HepG2 (cell line): Measurements from ENCODE around the gene PRSS8. TPM values are rescaled to one million over a fixed set of nuclear protein-coding genes. Genes with fewer than 3 reads are reported as not detected.
A peak's percentile ranks its signal among the peaks of the same experiment; 100 is the strongest.

Source experiments
- CBFB ChIP-seq: sonication (generic); formaldehyde crosslinking; IDR thresholded peaks from 2 replicates; pipeline ENCODE4 v1.4.0; 2020; ENCODE audit warnings: missing genetic modification reagents
- GATAD2A ChIP-seq: IDR thresholded peaks from 2 replicates; pipeline ENCODE4 v1.6.1; 2016
- MEIS1 ChIP-seq: sonication (generic); formaldehyde crosslinking; IDR thresholded peaks from 2 replicates; pipeline ENCODE4 v1.9.0; 2021; ENCODE audit warnings: mild to moderate bottlenecking, missing genetic modification reagents, moderate library complexity, borderline replicate concordance
- MLLT10 ChIP-seq: sonication (generic); formaldehyde crosslinking; IDR thresholded peaks from 2 replicates; pipeline ENCODE4 v1.4.0; 2020; ENCODE audit warnings: missing genetic modification reagents
- NONO ChIP-seq, 2 experiments: fragments of 450-650 bp in 1 of 2; sonication (generic) in 1 of 2; formaldehyde crosslinking in 1 of 2; IDR thresholded peaks in 1 of 2; conservative IDR thresholded peaks in 1 of 2; 2 replicates each; pipeline versions ENCODE4 v1.6.1 to v1.8.0; 2017 to 2022; ENCODE audit warnings: mild to moderate bottlenecking in 1 of 2, missing genetic modification reagents in 1 of 2, moderate library complexity in 1 of 2
- NR2F2 ChIP-seq: IDR thresholded peaks from 2 replicates; pipeline ENCODE4 v1.6.1; 2012; ENCODE audit warnings: low read depth, inconsistent platforms, borderline replicate concordance
- PCBP2 ChIP-seq: fragments of 200-400 bp; formaldehyde crosslinking; optimal IDR thresholded peaks from 2 replicates; pipeline ENCODE3; 2018; ENCODE audit warnings: low read length, low read depth; ENCODE audit not compliant: poor library complexity, severe bottlenecking
- PRPF4 ChIP-seq: fragments of 200-400 bp; formaldehyde crosslinking; IDR thresholded peaks from 2 replicates; pipeline ENCODE4 v1.6.1; 2016; ENCODE audit warnings: low read length, low read depth; ENCODE audit not compliant: poor library complexity, severe bottlenecking
- RARG ChIP-seq: sonication (generic); formaldehyde crosslinking; IDR thresholded peaks from 2 replicates; pipeline ENCODE4 v1.4.0; 2020; ENCODE audit warnings: low read depth, mild to moderate bottlenecking, missing genetic modification reagents
- TEAD2 ChIP-seq: sonication (generic); formaldehyde crosslinking; IDR thresholded peaks from 2 replicates; pipeline ENCODE4 v1.9.0; 2021; ENCODE audit warnings: missing genetic modification reagents
- ZNF12 ChIP-seq: sonication (generic); formaldehyde crosslinking; IDR thresholded peaks from 2 replicates; pipeline ENCODE4 v1.5.0; 2020; ENCODE audit warnings: missing genetic modification reagents
- ZNF160 ChIP-seq: sonication (generic); formaldehyde crosslinking; IDR thresholded peaks from 2 replicates; pipeline ENCODE4 v1.8.0; 2022; ENCODE audit warnings: mild to moderate bottlenecking, inconsistent platforms, missing genetic modification reagents
- ZNF496 ChIP-seq: sonication (generic); formaldehyde crosslinking; IDR thresholded peaks from 2 replicates; pipeline ENCODE4 v1.8.1; 2023; ENCODE audit warnings: mild to moderate bottlenecking, moderate library complexity, missing genetic modification reagents; ENCODE audit not compliant: insufficient replicate concordance
- ZNF737 ChIP-seq: sonication (generic); formaldehyde crosslinking; IDR thresholded peaks from 2 replicates; pipeline ENCODE4 v1.5.0; 2020; ENCODE audit warnings: missing genetic modification reagents, mild to moderate bottlenecking, borderline replicate concordance
- ZSCAN22 ChIP-seq: sonication (generic); formaldehyde crosslinking; IDR thresholded peaks from 2 replicates; pipeline ENCODE4 v1.4.0; 2020; ENCODE audit warnings: mild to moderate bottlenecking, missing genetic modification reagents
- ZSCAN29 ChIP-seq: sonication (generic); formaldehyde crosslinking; conservative IDR thresholded peaks from 2 replicates; pipeline ENCODE4 v1.4.0; 2020; ENCODE audit warnings: mild to moderate bottlenecking, missing genetic modification reagents
- polyA plus RNA-seq, 8 experiments: library from polyadenylated mRNA; depleted of rRNA in 3 of 8; stranded (reverse) in 7 of 8; unstranded in 1 of 8; fragments of >200 nt; fragmentation: Illumina TruSeq in 4 of 8; extraction: Trizol in 4 of 8; gene quantifications; 2 replicates each; pipeline versions ENCODE4 v1.2.1 to v1.2.3, GENCODE V29; 2011 to 2016; ENCODE audit warnings: low read depth in 4 of 8, missing spikeins in 1 of 8, mixed read lengths in 1 of 8; ENCODE audit not compliant: insufficient read depth in 1 of 8
- total RNA-seq, 5 experiments: library from RNA; depleted of rRNA; stranded (reverse); fragments of >200 nt; fragmentation: Illumina TruSeq; extraction: Trizol; gene quantifications; 2 replicates each; pipeline ENCODE4 v1.2.3, GENCODE V29; 2016; ENCODE audit warnings: low read depth in 1 of 5
- TF ChIP-seq, protein P1 (sequence below): sonication (generic); formaldehyde crosslinking; IDR thresholded peaks from 2 replicates; pipeline ENCODE4 v1.8.1; 2023; ENCODE audit warnings: mild to moderate bottlenecking, inconsistent platforms, moderate library complexity, missing genetic modification reagents, borderline replicate concordance
- TF ChIP-seq, protein P2 (sequence below): sonication (generic); formaldehyde crosslinking; IDR thresholded peaks from 2 replicates; pipeline ENCODE4 v1.4.0; 2020; ENCODE audit warnings: missing genetic modification reagents, borderline replicate concordance
- TF ChIP-seq, protein P3 (sequence below): sonication (generic); formaldehyde crosslinking; IDR thresholded peaks from 2 replicates; pipeline ENCODE4 v1.5.0; 2020; ENCODE audit warnings: missing genetic modification reagents
- TF ChIP-seq, protein P4 (sequence below): IDR thresholded peaks from 2 replicates; pipeline ENCODE4 v1.6.1; 2016; ENCODE audit warnings: low read depth, control low read depth
- TF ChIP-seq, protein P5 (sequence below): sonication (generic); formaldehyde crosslinking; IDR thresholded peaks from 2 replicates; pipeline ENCODE4 v1.5.0; 2020; ENCODE audit warnings: mild to moderate bottlenecking, missing genetic modification reagents, moderate library complexity

Gene PRSS8
- total and polyA plus RNA-seq, 2 of the 13 experiments (the other 11 are each of a cell fraction or from before 2014, with no cell fraction given), result 2.6 to 7.2 TPM

DNA sequence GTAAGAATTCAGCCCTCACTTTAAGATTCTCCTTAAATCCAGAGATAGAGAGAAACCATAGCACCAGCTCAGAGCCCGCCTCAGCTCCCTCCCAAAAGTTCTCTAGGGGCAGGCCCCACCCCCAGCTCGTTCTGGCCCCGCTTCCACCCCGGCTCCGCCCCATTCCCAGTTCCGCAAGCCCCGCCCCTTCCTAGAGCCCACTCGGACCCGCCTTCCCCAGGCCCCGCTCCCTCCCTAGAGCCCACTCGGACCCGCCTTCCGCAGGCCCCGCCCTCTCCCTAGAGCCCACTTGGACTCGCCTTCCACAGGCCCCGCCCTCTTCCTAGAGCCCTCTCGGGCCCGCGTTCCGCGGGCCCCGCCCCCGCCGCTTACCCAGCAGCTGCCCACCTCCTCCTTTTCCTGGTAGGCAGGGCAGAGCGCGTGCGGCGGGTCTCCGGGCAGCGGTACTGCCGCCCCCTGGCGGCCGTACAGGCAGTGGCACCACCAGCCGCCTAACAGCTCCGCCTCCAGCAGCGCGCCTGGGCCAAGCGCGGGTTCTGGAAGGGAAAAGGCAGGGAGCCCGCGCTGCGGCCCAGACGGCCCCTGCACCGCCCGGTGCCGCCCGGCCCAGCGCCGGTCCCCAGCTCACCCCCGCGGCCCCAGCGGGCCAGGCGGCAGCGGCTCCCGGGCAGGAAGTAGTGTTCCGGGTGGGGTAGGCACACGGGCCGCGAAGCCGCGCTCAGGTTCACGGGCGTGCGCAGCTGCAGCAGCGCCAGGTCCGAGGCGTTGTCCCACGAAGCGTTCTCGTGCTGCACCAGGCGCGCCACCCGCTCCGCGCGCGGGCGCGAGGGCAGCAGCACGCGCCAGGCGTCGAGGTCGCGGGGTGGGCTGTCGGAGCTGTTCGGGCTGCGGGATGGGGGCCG, 6.8 kb upstream of the PRSS8 start (continued):
- TF ChIP-seq, protein P1, sequence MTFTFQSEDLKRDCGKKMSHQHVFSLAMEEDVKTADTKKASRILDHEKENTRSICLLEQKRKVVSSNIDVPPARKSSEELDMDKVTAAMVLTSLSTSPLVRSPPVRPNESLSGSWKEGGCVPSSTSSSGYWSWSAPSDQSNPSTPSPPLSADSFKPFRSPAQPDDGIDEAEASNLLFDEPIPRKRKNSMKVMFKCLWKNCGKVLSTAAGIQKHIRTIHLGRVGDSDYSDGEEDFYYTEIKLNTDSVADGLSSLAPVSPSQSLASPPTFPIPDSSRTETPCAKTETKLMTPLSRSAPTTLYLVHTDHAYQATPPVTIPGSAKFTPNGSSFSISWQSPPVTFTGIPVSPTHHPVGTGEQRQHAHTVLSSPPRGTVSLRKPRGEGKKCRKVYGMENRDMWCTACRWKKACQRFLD (CRISPR knock-in tag), result no peak
- TF ChIP-seq ZNF160, result no peak
- peak; percentile 80 for TF ChIP-seq CBFB (CRISPR knock-in tag)
- TF ChIP-seq ZSCAN22 (CRISPR knock-in tag), result no peak
- TF ChIP-seq MEIS1, result no peak
- 0 out of 2 replicates have a peak, but pooled peaks have one; percentile 46 for TF ChIP-seq ZNF12 (CRISPR knock-in tag)
- TF ChIP-seq NONO (IDR thresholded peaks at IDR 0.05), result no peak
- TF ChIP-seq NONO (CRISPR knock-in tag; conservative IDR thresholded peaks at IDR 0.05), result peak; percentile 88
- no peak for TF ChIP-seq RARG (CRISPR knock-in tag)
- TF ChIP-seq ZNF737, result no peak
- no peak for TF ChIP-seq MLLT10 (CRISPR knock-in tag)
- TF ChIP-seq, protein P2, sequence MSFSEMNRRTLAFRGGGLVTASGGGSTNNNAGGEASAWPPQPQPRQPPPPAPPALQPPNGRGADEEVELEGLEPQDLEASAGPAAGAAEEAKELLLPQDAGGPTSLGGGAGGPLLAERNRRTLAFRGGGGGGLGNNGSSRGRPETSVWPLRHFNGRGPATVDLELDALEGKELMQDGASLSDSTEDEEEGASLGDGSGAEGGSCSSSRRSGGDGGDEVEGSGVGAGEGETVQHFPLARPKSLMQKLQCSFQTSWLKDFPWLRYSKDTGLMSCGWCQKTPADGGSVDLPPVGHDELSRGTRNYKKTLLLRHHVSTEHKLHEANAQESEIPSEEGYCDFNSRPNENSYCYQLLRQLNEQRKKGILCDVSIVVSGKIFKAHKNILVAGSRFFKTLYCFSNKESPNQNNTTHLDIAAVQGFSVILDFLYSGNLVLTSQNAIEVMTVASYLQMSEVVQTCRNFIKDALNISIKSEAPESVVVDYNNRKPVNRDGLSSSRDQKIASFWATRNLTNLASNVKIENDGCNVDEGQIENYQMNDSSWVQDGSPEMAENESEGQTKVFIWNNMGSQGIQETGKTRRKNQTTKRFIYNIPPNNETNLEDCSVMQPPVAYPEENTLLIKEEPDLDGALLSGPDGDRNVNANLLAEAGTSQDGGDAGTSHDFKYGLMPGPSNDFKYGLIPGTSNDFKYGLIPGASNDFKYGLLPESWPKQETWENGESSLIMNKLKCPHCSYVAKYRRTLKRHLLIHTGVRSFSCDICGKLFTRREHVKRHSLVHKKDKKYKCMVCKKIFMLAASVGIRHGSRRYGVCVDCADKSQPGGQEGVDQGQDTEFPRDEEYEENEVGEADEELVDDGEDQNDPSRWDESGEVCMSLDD (CRISPR knock-in tag), result no peak
- TF ChIP-seq ZNF496 (CRISPR knock-in tag), result no peak
- peak; percentile 69 for TF ChIP-seq GATAD2A
- TF ChIP-seq PCBP2, result no peak
- TF ChIP-seq, protein P3, sequence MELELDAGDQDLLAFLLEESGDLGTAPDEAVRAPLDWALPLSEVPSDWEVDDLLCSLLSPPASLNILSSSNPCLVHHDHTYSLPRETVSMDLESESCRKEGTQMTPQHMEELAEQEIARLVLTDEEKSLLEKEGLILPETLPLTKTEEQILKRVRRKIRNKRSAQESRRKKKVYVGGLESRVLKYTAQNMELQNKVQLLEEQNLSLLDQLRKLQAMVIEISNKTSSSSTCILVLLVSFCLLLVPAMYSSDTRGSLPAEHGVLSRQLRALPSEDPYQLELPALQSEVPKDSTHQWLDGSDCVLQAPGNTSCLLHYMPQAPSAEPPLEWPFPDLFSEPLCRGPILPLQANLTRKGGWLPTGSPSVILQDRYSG, result no peak
- TF ChIP-seq, protein P4, sequence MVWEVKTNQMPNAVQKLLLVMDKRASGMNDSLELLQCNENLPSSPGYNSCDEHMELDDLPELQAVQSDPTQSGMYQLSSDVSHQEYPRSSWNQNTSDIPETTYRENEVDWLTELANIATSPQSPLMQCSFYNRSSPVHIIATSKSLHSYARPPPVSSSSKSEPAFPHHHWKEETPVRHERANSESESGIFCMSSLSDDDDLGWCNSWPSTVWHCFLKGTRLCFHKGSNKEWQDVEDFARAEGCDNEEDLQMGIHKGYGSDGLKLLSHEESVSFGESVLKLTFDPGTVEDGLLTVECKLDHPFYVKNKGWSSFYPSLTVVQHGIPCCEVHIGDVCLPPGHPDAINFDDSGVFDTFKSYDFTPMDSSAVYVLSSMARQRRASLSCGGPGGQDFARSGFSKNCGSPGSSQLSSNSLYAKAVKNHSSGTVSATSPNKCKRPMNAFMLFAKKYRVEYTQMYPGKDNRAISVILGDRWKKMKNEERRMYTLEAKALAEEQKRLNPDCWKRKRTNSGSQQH, result no peak
- no peak for TF ChIP-seq TEAD2 (CRISPR knock-in tag)
- TF ChIP-seq, protein P5, sequence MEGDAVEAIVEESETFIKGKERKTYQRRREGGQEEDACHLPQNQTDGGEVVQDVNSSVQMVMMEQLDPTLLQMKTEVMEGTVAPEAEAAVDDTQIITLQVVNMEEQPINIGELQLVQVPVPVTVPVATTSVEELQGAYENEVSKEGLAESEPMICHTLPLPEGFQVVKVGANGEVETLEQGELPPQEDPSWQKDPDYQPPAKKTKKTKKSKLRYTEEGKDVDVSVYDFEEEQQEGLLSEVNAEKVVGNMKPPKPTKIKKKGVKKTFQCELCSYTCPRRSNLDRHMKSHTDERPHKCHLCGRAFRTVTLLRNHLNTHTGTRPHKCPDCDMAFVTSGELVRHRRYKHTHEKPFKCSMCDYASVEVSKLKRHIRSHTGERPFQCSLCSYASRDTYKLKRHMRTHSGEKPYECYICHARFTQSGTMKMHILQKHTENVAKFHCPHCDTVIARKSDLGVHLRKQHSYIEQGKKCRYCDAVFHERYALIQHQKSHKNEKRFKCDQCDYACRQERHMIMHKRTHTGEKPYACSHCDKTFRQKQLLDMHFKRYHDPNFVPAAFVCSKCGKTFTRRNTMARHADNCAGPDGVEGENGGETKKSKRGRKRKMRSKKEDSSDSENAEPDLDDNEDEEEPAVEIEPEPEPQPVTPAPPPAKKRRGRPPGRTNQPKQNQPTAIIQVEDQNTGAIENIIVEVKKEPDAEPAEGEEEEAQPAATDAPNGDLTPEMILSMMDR (CRISPR knock-in tag), result peak; percentile 98
- no peak for TF ChIP-seq ZSCAN29
- no peak for TF ChIP-seq PRPF4
- no peak for TF ChIP-seq NR2F2
